GM18517 (cell line): ENCODE results near the gene PGA3.
"Not testable (repeated sequence)": the region's sequence is repeated elsewhere in the genome, so short reads cannot be mapped to it uniquely, and the experiment has no call there.

Experiments used
- ATAC-seq: cut with Tn5 transposase; IDR thresholded peaks from one replicate; pipeline ENCODE4 v1.9.1; 2021; ENCODE audit warnings: mild to moderate bottlenecking, moderate library complexity; ENCODE audit not compliant: unreplicated experiment

PGA3 gene

GRCh38 chr11:61248071-61248470 lies 44.8 kb downstream of the PGA3 start:
- ATAC-seq: not testable (repeated sequence)

- not testable (repeated sequence) for ATAC-seq
These were observed 45.9 kb downstream of the PGA3 start for GRCh38 chr11:61249201-61249600.

- ATAC-seq: not testable (repeated sequence)
These were observed 47.8 kb downstream of the PGA3 start for GRCh38 chr11:61250796-61251765.

- not testable (repeated sequence) for ATAC-seq
These were observed 49.0 kb downstream of the PGA3 start for GRCh38 chr11:61252332-61252731.

GRCh38 chr11:61254403-61255025 lies 51.2 kb downstream of the PGA3 start:
- no peak for ATAC-seq

- no peak for ATAC-seq
These were observed 53.6 kb downstream of the PGA3 start for GRCh38 chr11:61256710-61257482.

- no peak for ATAC-seq
These were observed 55.2 kb downstream of the PGA3 start for GRCh38 chr11:61258546-61258945.

GRCh38 chr11:61259363-61259762 lies 56.0 kb downstream of the PGA3 start:
- no peak for ATAC-seq
